ENCODE data around the gene OXA1L. TPM values are rescaled to one million over a fixed set of nuclear protein-coding genes. Genes with fewer than 3 reads are reported as not detected.

OXA1L gene
- total RNA-seq, 1 experiment from 2014 or later: 146 TPM

GRCh38 chr14:22786685-22787084, 20.2 kb downstream of the OXA1L start:
- intact Hi-C loops (cut with micrococcal nuclease): no loop called here

More at GRCh38 chr14:22786685-22787084, 20.2 kb downstream of the OXA1L start:
- Histone ChIP-seq H3K27ac (ENCODE audit: low read depth, low read length) (no peak overlapping the region), H3K79me2 (ENCODE audit: insufficient read depth, low read length) (no peaks in the 10 kb centered on the region), H3K9ac (ENCODE audit: low read length) (no peak overlapping the region), H3K4me3 (replicated peaks in 1 of 2; ENCODE audit: low read depth in 1 of 2, low read length in 2 of 2) (no peak overlapping the region), H2AFZ (ENCODE audit: low read depth, low read length, poor library complexity, severe bottlenecking) (no peak overlapping the region), H3K9me3 (ENCODE audit: control insufficient read depth in 1 of 2, insufficient read depth in 1 of 2, low read depth in 1 of 2, low read length in 2 of 2) (no peaks in the 10 kb centered on the region), H4K20me1 (ENCODE audit: insufficient read depth) (no peaks in the 10 kb centered on the region), H3K9me2 (ENCODE audit: insufficient read depth) (no peaks in the 10 kb centered on the region), H3K27me3 (ENCODE audit: insufficient read depth, low read length) (no peaks in the 10 kb centered on the region), H3K4me2 (ENCODE audit: low read length) (no peak overlapping the region), H3K36me3 (ENCODE audit: control insufficient read depth in 1 of 2, insufficient read depth in 2 of 2, low read length in 2 of 2) (no peaks in the 10 kb centered on the region), H3K4me1 (ENCODE audit: control insufficient read depth in 1 of 2, insufficient read depth in 2 of 2, low read length in 2 of 2) (peaks cover 3 to 23% of the 10 kb centered on the region in 2 experiments)
- ChIA-PET CTCF (no interaction called here), POLR2A (no interaction called here), RAD21 (ENCODE audit: low non-redundant PET in 1 of 2, low total read pairs in 2 of 2, uncharacterized antibody in 2 of 2, unreplicated experiment in 2 of 2) (no interaction called here)
- ATAC-seq (no peak), DNase-seq (ENCODE audit: low read depth, low spot score) (no peak)
- TF ChIP-seq JUND (IDR thresholded peaks at IDR 0.05) (no peak), EZH2phosphoT487 (IDR thresholded peaks at IDR 0.05; ENCODE audit: borderline replicate concordance) (no peak), TCF7L2 (IDR thresholded peaks at IDR 0.05; ENCODE audit: borderline replicate concordance, extremely low read depth, insufficient read depth, insufficient read length) (no peak), ELF1 (IDR thresholded peaks at IDR 0.05; ENCODE audit: borderline replicate concordance, low read depth) (no peak), SRF (IDR thresholded peaks at IDR 0.05; ENCODE audit: low read depth) (no peak), SIN3A (IDR thresholded peaks at IDR 0.05; ENCODE audit: low read depth) (no peak), CTCF (IDR thresholded peaks at IDR 0.05 in 2 of 3, conservative IDR thresholded peaks at IDR 0.05 in 1 of 3; ENCODE audit: borderline replicate concordance in 1 of 3, insufficient read depth in 1 of 3, low read depth in 2 of 3, low read length in 2 of 3) (no peak), SP1 (IDR thresholded peaks at IDR 0.05; ENCODE audit: low read depth) (no peak), EGR1 (IDR thresholded peaks at IDR 0.05; ENCODE audit: low read depth) (no peak)
- BruUV-seq (replicated peaks): no TSS peak
